ENCODE results near the gene CPSF7.

CPSF7 gene

GRCh38 chr11:61414547-61414946, 15.2 kb downstream of the CPSF7 start:
- no peak for TF ChIP-seq CTCF (IDR thresholded peaks at IDR 0.05; ENCODE audit: control extremely low read depth, extremely low read depth, low read depth, missing control alignments)
- ChIA-PET CTCF (interaction anchor here (0.9 kb wide), 1 partner anchor 10 kb away, joined by 3 read pairs; no protein-coding TSS in a partner anchor), POLR2A (no interaction called here)
- no peak for DNase-seq (ENCODE audit: extremely low spot score)

DNA sequence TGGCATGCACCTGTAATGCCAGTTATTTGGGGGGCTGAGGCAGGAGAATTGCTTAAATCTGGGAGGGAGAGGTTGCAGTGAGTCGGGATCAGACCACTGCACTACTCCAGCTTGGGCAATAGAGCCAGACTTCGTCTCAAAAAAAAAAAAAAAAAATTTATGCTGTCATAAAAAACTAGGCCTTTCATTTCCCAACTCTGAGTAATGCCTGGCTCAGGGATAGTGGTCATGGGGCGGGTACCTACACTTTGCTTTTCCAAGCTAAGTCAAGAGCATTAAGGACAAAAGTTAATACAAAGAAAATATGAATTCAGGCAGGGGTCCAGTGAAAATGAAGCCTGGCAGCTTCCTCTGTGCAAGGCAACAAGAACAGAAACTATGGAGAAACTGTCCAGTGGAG, 16.3 kb downstream of the CPSF7 start:
- no peak for TF ChIP-seq CTCF (IDR thresholded peaks at IDR 0.05; ENCODE audit: control extremely low read depth, extremely low read depth, low read depth, missing control alignments)
- ChIA-PET POLR2A (no interaction called here), CTCF (interaction anchor here (0.9 kb wide), 1 partner anchor 11 kb away, joined by 4 read pairs; no protein-coding TSS in a partner anchor)
- DNase-seq (ENCODE audit: extremely low spot score): no peak

DNA sequence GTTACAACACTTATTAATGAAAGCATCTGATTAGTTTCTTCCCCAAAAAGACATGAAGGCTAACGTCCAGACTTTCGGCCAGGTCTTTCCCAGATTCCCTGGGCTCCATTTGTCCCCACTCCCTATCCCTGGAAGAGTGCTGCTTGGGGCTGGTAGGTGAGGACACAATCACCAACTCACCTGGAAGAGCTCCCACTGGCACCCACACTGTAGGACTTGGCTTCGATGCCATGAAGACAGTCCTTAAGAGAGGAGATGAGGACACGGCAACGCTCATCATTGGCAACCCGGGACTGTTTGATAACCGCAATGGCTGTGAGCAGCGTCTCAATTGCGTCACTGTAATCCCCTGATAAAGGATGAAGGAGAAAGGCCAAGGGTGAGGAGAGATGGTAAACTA, 18.2 kb downstream of the CPSF7 start:
- no peak for TF ChIP-seq CTCF (IDR thresholded peaks at IDR 0.05; ENCODE audit: control extremely low read depth, extremely low read depth, low read depth, missing control alignments)
- POLR2A ChIA-PET: no interaction called here
- no peak for DNase-seq (ENCODE audit: extremely low spot score)
- CTCF ChIA-PET: no interaction called here

- ChIA-PET POLR2A (interaction anchor here (1.2 kb wide), 1 partner anchor 15 kb away, joined by 3 read pairs; the partner anchor contains the start of gene TMEM216), CTCF (interaction anchor here (1.0 to 5.0 kb wide), 4 partner anchors 9 to 42 kb away, joined by 3 to 18 read pairs (median 4); partner anchors contain the start of gene TMEM216)
- no peak for DNase-seq (ENCODE audit: extremely low spot score)
- TF ChIP-seq CTCF (IDR thresholded peaks at IDR 0.05; ENCODE audit: control extremely low read depth, extremely low read depth, low read depth, missing control alignments): no peak
Measured at GRCh38 chr11:61406991-61407728, 22.6 kb downstream of the CPSF7 start.

- TF ChIP-seq CTCF (IDR thresholded peaks at IDR 0.05; ENCODE audit: control extremely low read depth, extremely low read depth, low read depth, missing control alignments): no peak
- ChIA-PET CTCF (interaction anchor here (5.0 kb wide), 1 partner anchor 21 kb away, joined by 18 read pairs; no protein-coding TSS in a partner anchor), POLR2A (no interaction called here)
- DNase-seq (ENCODE audit: extremely low spot score): no peak
Measured at GRCh38 chr11:61406067-61406466, 23.7 kb downstream of the CPSF7 start.

- no peak for TF ChIP-seq CTCF (IDR thresholded peaks at IDR 0.05; ENCODE audit: control extremely low read depth, extremely low read depth, low read depth, missing control alignments)
- no peak for DNase-seq (ENCODE audit: extremely low spot score)
- CTCF ChIA-PET: interaction anchor here (5.0 kb wide), 1 partner anchor 19 kb away, joined by 18 read pairs; no protein-coding TSS in a partner anchor
- POLR2A ChIA-PET: no interaction called here
Measured at GRCh38 chr11:61404641-61405040, 25.1 kb downstream of the CPSF7 start.

Data from GM10248 (cell line).